ENCODE results near the gene ARL15. TPM values are rescaled to one million over a fixed set of nuclear protein-coding genes. Genes with fewer than 3 reads are reported as not detected.

The ARL15 gene
- total RNA-seq, 1 experiment from 2014 or later = 18.3 TPM

DNA sequence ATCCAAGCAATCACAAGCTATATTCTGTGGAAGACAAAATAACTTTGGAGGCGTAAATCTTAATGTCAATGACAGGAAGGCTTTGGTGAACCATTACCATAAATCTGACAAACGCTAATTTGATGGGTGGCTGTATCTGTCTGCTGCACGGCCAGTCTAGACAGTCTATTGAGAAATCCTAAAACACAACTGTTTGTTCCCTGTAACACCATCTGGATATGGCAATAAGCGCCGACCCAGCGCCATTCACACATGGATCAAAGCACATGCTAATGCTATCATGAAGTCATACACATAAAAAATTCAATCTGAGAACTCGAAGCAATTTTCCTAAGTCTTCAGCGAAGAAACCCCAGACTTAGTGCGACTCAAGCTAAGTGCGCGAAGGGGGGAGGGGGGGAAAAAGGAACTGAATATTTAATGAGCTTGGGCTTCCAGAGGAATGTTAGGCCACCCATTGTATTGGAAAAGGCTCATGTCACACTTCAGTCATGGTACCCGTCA lies 95.1 kb downstream of the ARL15 start:
- Histone ChIP-seq H3K4me3 (ENCODE audit: low read depth, low read length, poor library complexity, severe bottlenecking) (no peak overlapping the region), H3K27me3 (replicated peaks; ENCODE audit: insufficient read depth, low read depth, low read length, poor library complexity) (peaks cover 6% of the 10 kb centered on the region), H3K4me1 (ENCODE audit: insufficient read depth, low read length, poor library complexity, severe bottlenecking) (peaks cover 14% of the 10 kb centered on the region), H3K27ac (ENCODE audit: low read depth, low read length, poor library complexity, severe bottlenecking) (no peak overlapping the region), H3K9me3 (ENCODE audit: low read depth, low read length, poor library complexity, severe bottlenecking) (no peaks in the 10 kb centered on the region), H3K36me3 (ENCODE audit: insufficient read depth, low read length, poor library complexity, severe bottlenecking) (no peaks in the 10 kb centered on the region)
- ChIA-PET CTCF (interaction anchor here (0.6 to 0.7 kb wide), 3 partner anchors 219 to 680 kb away, joined by 3 to 13 read pairs (median 4); no protein-coding TSS in a partner anchor), POLR2A (ENCODE audit: low non-redundant PET) (no interaction called here)
- intact Hi-C loops (cut with micrococcal nuclease; ENCODE audit: unreplicated experiment) = loop anchor here (5.0 to 10.0 kb wide), 3 partner anchors 220 to 738 kb away; no protein-coding TSS in a partner anchor
- BruUV-seq (replicated peaks) = no TSS peak
- no peak for TF ChIP-seq EZH2 (IDR thresholded peaks at IDR 0.05; ENCODE audit: borderline replicate concordance, low read depth, low read length, poor library complexity, severe bottlenecking)
- DNase-seq (ENCODE audit: low spot score) = peak; percentile 89

DNA sequence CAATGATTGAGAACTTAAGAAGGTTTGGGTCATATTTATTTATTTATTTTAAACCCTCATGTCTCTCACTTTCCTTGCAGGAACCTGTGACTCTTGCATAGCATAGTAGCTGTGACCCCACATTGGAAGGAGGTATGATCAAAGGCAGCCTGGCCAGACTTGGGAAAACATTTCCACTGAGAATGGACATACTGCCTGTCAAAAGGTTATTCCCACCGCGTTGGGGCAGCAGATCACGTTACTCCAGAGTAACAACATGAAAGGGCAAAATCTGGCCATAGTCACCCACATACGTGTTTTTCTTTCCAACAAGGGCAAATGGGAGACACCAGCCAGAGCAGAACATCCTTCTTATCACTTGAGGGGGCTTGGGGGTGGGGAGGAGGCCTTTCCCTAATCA lies 95.7 kb downstream of the ARL15 start:
- Histone ChIP-seq H3K4me3 (ENCODE audit: low read depth, low read length, poor library complexity, severe bottlenecking) (no peak overlapping the region), H3K9me3 (ENCODE audit: low read depth, low read length, poor library complexity, severe bottlenecking) (no peaks in the 10 kb centered on the region), H3K27ac (ENCODE audit: low read depth, low read length, poor library complexity, severe bottlenecking) (no peak overlapping the region), H3K36me3 (ENCODE audit: insufficient read depth, low read length, poor library complexity, severe bottlenecking) (no peaks in the 10 kb centered on the region), H3K4me1 (ENCODE audit: insufficient read depth, low read length, poor library complexity, severe bottlenecking) (peaks cover 14% of the 10 kb centered on the region), H3K27me3 (replicated peaks; ENCODE audit: insufficient read depth, low read depth, low read length, poor library complexity) (peaks cover 6% of the 10 kb centered on the region)
- intact Hi-C loops (cut with micrococcal nuclease; ENCODE audit: unreplicated experiment) = loop anchor here (5.0 to 10.0 kb wide), 3 partner anchors 220 to 737 kb away; no protein-coding TSS in a partner anchor
- no peak for TF ChIP-seq EZH2 (IDR thresholded peaks at IDR 0.05; ENCODE audit: borderline replicate concordance, low read depth, low read length, poor library complexity, severe bottlenecking)
- TF ChIP-seq, protein P1, sequence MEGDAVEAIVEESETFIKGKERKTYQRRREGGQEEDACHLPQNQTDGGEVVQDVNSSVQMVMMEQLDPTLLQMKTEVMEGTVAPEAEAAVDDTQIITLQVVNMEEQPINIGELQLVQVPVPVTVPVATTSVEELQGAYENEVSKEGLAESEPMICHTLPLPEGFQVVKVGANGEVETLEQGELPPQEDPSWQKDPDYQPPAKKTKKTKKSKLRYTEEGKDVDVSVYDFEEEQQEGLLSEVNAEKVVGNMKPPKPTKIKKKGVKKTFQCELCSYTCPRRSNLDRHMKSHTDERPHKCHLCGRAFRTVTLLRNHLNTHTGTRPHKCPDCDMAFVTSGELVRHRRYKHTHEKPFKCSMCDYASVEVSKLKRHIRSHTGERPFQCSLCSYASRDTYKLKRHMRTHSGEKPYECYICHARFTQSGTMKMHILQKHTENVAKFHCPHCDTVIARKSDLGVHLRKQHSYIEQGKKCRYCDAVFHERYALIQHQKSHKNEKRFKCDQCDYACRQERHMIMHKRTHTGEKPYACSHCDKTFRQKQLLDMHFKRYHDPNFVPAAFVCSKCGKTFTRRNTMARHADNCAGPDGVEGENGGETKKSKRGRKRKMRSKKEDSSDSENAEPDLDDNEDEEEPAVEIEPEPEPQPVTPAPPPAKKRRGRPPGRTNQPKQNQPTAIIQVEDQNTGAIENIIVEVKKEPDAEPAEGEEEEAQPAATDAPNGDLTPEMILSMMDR (conservative IDR thresholded peaks at IDR 0.05; ENCODE audit: low read depth, low read length) = no peak
- CTCF ChIA-PET = interaction anchor here (0.6 to 0.7 kb wide), 2 partner anchors 218 to 681 kb away, joined by 3 to 4 read pairs; no protein-coding TSS in a partner anchor
- BruUV-seq (replicated peaks) = no TSS peak
- DNase-seq (ENCODE audit: low spot score) = no peak
- POLR2A ChIA-PET (ENCODE audit: low non-redundant PET) = no interaction called here

DNA sequence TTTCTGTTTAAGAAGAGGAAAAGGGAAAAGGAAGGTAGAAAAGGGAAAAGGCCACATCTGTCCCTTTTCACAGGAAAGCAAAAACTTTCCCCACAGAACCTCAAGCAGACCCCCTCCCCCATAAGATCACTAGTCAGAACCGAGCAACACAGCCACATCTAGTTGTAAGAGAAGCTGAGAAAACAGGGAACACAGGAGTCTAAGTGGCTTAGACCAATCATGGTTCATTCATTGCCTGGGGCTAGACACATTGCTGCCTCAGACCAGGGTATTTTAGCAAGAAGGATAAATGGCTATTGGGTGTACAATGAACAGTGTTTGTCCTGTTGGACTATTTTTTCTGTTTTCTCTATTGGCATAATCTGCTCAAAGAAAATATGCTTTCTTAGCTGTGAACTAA lies 98.0 kb downstream of the ARL15 start:
- no peak for DNase-seq (ENCODE audit: low spot score)
- intact Hi-C loops (cut with micrococcal nuclease; ENCODE audit: unreplicated experiment) = loop anchor here (10.0 kb wide), 2 partner anchors 218 to 568 kb away; no protein-coding TSS in a partner anchor
- H3K36me3 ChIP-seq (ENCODE audit: insufficient read depth, low read length, poor library complexity, severe bottlenecking) = no peaks in the 10 kb centered on the region
- POLR2A ChIA-PET (ENCODE audit: low non-redundant PET) = no interaction called here
- peaks cover 6% of the 10 kb centered on the region for H3K27me3 ChIP-seq (replicated peaks; ENCODE audit: insufficient read depth, low read depth, low read length, poor library complexity)
- no peaks in the 10 kb centered on the region for H3K9me3 ChIP-seq (ENCODE audit: low read depth, low read length, poor library complexity, severe bottlenecking)
- TF ChIP-seq, protein P1 (conservative IDR thresholded peaks at IDR 0.05; ENCODE audit: low read depth, low read length) = no peak
- no peak for TF ChIP-seq EZH2 (IDR thresholded peaks at IDR 0.05; ENCODE audit: borderline replicate concordance, low read depth, low read length, poor library complexity, severe bottlenecking)
- H3K4me3 ChIP-seq (ENCODE audit: low read depth, low read length, poor library complexity, severe bottlenecking) = no peak overlapping the region
- H3K4me1 ChIP-seq (ENCODE audit: insufficient read depth, low read length, poor library complexity, severe bottlenecking) = peaks cover 14% of the 10 kb centered on the region
- CTCF ChIA-PET = no interaction called here
- no TSS peak for BruUV-seq (replicated peaks)
- no peak overlapping the region for H3K27ac ChIP-seq (ENCODE audit: low read depth, low read length, poor library complexity, severe bottlenecking)

DNA sequence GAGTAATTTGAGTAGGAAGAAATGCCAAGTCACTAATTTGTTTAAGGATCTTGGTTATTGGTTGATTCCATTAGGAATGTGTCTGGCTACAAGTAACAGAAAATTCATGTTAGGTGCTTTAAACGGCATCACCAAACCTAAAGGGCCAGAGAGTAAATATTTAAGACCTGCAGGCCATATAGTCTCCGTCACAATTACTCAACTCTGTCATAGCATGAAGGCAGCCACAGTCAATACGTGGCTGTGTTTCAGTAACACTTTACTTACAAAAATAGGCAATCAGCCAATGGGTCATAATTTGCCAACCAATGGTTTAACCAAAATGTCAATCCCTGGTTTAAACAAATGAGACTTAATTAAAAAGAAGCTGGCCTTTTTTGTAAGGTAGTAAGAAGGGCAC lies 98.5 kb downstream of the ARL15 start:
- intact Hi-C loops (cut with micrococcal nuclease; ENCODE audit: unreplicated experiment) = loop anchor here (10.0 kb wide), 2 partner anchors 217 to 567 kb away; no protein-coding TSS in a partner anchor
- ChIA-PET POLR2A (ENCODE audit: low non-redundant PET) (no interaction called here), CTCF (no interaction called here)

More for the DNA sequence above, 98.5 kb downstream of the ARL15 start:
- TF ChIP-seq EZH2 (IDR thresholded peaks at IDR 0.05; ENCODE audit: borderline replicate concordance, low read depth, low read length, poor library complexity, severe bottlenecking) = no peak
- TF ChIP-seq, protein P1 (conservative IDR thresholded peaks at IDR 0.05; ENCODE audit: low read depth, low read length) = no peak
- peaks cover 5% of the 10 kb centered on the region for H3K27me3 ChIP-seq (replicated peaks; ENCODE audit: insufficient read depth, low read depth, low read length, poor library complexity)
- no peaks in the 10 kb centered on the region for H3K9me3 ChIP-seq (ENCODE audit: low read depth, low read length, poor library complexity, severe bottlenecking)
- DNase-seq (ENCODE audit: low spot score) = no peak
- no peak overlapping the region for H3K4me3 ChIP-seq (ENCODE audit: low read depth, low read length, poor library complexity, severe bottlenecking)
- no peaks in the 10 kb centered on the region for H3K36me3 ChIP-seq (ENCODE audit: insufficient read depth, low read length, poor library complexity, severe bottlenecking)
- BruUV-seq (replicated peaks) = no TSS peak
- peaks cover 14% of the 10 kb centered on the region for H3K4me1 ChIP-seq (ENCODE audit: insufficient read depth, low read length, poor library complexity, severe bottlenecking)
- H3K27ac ChIP-seq (ENCODE audit: low read depth, low read length, poor library complexity, severe bottlenecking) = no peak overlapping the region
